NCI-H524 treated with DMSO at 0.1 percent for 48 hours (cell line): ENCODE measurements around the gene CFAP20DC.
"Not testable (repeated sequence)": the region's sequence is repeated elsewhere in the genome, so short reads cannot be mapped to it uniquely, and the experiment has no call there.

Experiments
- DNase-seq: peaks from one replicate; lab custom pipeline; 2025; lab: John Stamatoyannopoulos, UW

CFAP20DC gene

DNA sequence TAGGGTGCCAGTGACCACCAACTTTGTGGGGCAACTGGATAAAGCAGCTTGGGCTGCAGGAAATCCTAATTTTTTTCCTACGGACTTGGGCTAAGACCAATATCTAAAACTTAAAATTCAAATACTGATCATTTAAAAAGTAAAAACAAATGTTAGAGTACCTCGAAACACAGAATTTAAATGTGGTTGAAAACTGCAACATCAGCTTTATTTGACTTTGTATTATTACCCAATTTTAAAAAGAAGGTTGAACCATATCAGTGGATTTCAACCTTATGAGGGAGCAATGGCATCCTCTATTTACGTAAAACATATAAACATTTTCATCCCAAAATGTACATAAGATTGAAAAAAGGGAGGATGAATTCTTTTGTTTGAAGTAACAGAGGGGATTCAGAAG is 26.2 kb downstream of the CFAP20DC start:
- DNase-seq = no peak

DNA sequence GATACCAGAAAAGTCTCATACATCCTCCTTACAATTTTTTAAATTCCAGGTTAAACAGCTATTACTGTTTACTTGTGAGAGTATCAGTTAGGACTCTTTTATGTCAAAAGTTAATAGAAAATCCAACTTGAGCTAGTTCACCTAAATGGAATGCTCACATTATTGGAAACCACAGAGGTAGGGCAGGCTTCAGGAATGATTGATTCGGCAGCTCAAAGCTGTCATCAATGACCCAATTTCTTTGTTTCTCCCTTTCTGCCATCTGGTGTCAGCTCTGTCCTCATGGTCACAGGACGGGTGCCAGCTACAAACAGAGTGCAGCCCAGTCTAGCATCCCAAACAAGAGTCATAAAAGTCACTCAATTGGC is 32.2 kb downstream of the CFAP20DC start:
- DNase-seq = no peak

GRCh38 chr3:59016930-59017616 is 32.8 kb downstream of the CFAP20DC start:
- no peak for DNase-seq

DNA sequence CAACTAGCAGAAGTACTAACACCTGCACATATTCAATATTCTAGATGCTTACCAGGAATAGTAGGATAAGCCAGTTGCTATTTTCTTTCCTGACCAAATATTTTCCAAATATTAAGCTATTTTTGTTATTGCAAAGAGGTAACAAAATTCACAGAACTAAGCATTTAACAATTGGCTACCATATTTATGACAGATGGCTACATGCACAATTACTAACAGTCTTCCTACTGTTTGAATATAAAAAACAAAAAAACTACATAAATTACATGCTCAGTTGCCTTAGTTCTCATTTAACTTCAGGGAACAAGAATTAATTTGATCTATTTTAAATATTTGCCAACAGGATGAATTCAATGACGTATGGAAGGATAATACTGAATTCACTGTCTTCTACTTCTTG is 36.2 kb downstream of the CFAP20DC start:
- no peak for DNase-seq

- peak; percentile 16 for DNase-seq
Observed at GRCh38 chr3:59006634-59007517, 42.9 kb downstream of the CFAP20DC start.

GRCh38 chr3:59001675-59002074 is 48.1 kb downstream of the CFAP20DC start:
- DNase-seq = no peak

- DNase-seq = no peak
Observed at GRCh38 chr3:58999774-59000160, 50.1 kb downstream of the CFAP20DC start.

GRCh38 chr3:58999134-58999773 is 50.6 kb downstream of the CFAP20DC start:
- no peak for DNase-seq

DNA sequence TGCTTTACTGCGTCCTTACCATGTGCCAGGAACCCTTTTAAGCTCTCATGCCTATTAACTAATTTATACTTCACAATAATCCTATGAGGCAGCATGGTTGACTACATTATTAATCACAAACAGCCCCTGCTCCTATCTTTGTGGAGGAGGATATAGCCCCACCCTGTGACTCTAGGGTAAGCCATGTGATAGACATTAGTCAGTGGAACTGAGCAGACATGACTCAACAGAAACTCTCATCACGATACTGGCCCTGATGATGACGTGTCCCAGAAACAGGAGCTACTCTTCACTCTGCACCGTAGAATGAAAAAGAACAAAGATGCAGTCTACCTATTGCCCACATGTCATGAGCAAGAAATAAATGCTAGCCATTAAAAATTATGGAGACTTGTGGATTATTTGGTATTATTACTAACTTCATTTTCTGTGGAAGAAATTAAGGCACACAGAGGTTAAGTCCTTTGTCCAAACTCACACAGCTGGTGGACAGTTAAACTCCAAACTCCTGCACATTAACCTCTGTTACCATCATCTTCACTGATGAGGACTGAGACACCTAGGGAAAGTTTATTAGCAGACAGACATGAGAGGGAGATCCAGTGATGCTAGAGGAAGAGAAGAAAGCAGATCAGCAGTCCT is 51.2 kb downstream of the CFAP20DC start:
- no peak for DNase-seq

DNA sequence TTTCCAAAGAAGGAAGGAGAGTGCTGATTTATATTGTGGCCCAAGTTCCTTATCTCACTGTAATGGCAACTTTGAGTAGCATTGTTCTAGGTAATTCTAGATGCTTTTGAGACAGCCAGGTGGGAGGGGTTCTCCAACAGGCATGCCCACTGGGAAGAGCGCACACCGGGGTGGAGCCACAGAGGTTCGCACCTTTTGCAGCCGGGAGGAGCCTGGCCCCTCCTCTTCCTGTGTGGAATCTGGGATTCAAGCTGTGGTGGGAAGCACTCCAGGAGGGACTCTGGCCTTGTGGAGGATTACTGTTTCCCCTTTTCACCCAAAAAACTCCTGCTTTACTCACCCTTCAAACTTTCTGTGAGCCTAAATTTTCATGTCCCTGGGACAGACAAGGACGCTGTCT is 53.1 kb downstream of the CFAP20DC start:
- no peak for DNase-seq

GRCh38 chr3:58994746-58995330 is 55.0 kb downstream of the CFAP20DC start:
- no peak for DNase-seq

- DNase-seq = no peak
Observed at GRCh38 chr3:58993547-58993946, 56.3 kb downstream of the CFAP20DC start.

DNA sequence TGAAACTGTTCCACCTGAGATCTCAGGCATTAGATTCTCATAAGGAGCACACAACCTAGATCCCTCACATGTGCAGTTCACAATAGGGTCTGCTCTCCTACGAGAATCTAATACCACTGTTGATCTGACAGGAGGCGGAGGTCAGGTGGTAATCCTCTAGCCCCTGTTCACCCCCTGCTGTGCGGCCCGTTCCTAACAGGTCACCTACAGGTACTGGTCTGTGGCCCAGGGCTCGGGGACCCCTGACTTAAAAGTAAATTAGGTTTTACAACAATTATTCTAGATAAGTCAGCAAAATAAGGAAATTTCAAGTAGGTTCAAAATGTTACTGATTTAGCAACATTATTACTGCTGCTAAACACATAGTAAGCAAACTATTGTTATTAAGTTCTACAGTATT is 58.2 kb downstream of the CFAP20DC start:
- no peak for DNase-seq

- no peak for DNase-seq
Observed at GRCh38 chr3:58991026-58991425, 58.8 kb downstream of the CFAP20DC start.

DNA sequence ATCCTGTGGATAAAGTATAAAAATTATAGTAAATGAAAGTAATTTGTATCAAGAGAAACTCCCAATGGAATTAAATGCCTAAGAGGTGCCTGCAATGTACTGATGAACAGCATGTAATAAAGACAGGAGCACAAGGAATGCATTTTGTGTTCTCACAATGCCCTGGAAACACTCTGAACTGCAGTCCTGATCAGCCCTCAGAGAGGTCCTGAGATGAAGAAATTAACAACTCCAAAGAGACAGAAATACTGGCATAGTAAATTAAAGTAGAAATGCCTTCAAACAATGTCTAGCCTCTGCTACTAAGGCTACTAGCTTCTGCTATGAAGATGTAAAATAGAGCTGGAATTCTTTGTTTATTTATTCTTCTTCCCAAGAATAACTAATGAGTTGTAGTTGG is 59.9 kb downstream of the CFAP20DC start:
- no peak for DNase-seq

- DNase-seq = no peak
Observed at GRCh38 chr3:58989163-58989562, 60.7 kb downstream of the CFAP20DC start.

GRCh38 chr3:58988041-58988440 is 61.8 kb downstream of the CFAP20DC start:
- DNase-seq = no peak

DNA sequence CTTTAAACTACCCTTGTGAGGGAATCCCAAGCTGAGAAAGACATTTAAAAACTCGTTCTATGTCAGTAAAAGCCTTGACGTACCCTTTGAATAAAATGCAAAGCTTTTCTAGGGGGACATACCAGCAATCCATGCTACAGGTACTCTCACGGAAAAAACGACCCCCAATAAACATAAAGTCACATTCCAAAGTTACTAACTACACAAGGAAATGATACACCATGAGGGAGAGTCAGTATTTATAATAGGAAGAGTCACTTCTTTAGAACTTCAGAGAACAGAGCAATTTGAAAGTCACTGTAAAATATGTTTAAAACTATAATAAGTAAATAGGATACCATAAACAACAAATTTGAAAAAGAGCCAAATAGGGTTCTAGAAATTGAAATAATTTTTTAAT is 63.2 kb downstream of the CFAP20DC start:
- no peak for DNase-seq

- DNase-seq = no peak
Observed at GRCh38 chr3:58979840-58980239, 70.0 kb downstream of the CFAP20DC start.

- no peak for DNase-seq
Observed at GRCh38 chr3:58973796-58974195, 76.0 kb downstream of the CFAP20DC start.

GRCh38 chr3:58967866-58968265 is 82.0 kb downstream of the CFAP20DC start:
- DNase-seq = not testable (repeated sequence)

DNA sequence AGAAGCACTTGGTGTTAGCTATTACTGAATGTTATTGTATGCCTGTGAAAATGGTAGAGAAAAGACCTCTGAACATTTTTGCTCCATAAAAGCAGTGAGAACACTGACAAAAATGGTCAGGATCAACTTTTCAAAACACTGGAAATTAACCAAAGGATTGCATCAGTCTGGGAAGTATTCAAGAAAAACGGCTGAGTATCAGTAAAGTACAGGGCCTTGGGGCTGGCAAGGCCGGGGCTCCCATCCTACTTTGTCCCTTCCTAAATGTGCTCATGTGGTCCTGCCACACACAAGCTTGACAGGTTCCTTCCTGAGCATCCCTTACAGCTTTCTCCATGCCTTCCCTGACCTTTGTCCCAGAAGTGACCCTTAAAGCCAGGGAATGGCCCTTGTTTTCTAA is 84.0 kb downstream of the CFAP20DC start:
- DNase-seq = no peak
